GM18526 (cell line): ENCODE results near the gene ZFY.

Source experiments
- POLR2A ChIP-seq: IDR thresholded peaks from 3 replicates; pipeline ENCODE4 v1.6.1; 2011; ENCODE audit not compliant: insufficient read length; ENCODE audit errors: extremely low read depth

ZFY gene

GRCh38 chrY:2954735-2955134 is 19.6 kb downstream of the ZFY start:
- TF ChIP-seq POLR2A, result no peak

- TF ChIP-seq POLR2A, result no peak
These were observed 20.4 kb downstream of the ZFY start for GRCh38 chrY:2955561-2955960.

- TF ChIP-seq POLR2A, result no peak
These were observed 26.9 kb downstream of the ZFY start for GRCh38 chrY:2962061-2962460.

- TF ChIP-seq POLR2A, result no peak
These were observed 29.6 kb downstream of the ZFY start for GRCh38 chrY:2964814-2965213.

GRCh38 chrY:2965629-2966028 is 30.4 kb downstream of the ZFY start:
- no peak for TF ChIP-seq POLR2A

- TF ChIP-seq POLR2A, result no peak
These were observed 34.4 kb downstream of the ZFY start for GRCh38 chrY:2969561-2969960.

- TF ChIP-seq POLR2A, result no peak
These were observed 37.5 kb downstream of the ZFY start for GRCh38 chrY:2972708-2973107.

- no peak for TF ChIP-seq POLR2A
These were observed 38.0 kb downstream of the ZFY start for GRCh38 chrY:2973110-2973751.

- no peak for TF ChIP-seq POLR2A
These were observed 44.1 kb downstream of the ZFY start for GRCh38 chrY:2979283-2979682.

GRCh38 chrY:2984491-2984890 is 49.3 kb downstream of the ZFY start:
- no peak for TF ChIP-seq POLR2A

- TF ChIP-seq POLR2A, result no peak
These were observed 67.0 kb downstream of the ZFY start for GRCh38 chrY:3002190-3002589.

- no peak for TF ChIP-seq POLR2A
These were observed 67.7 kb downstream of the ZFY start for GRCh38 chrY:3002680-3003515.

GRCh38 chrY:3003516-3003830 is 68.3 kb downstream of the ZFY start:
- TF ChIP-seq POLR2A, result no peak

- no peak for TF ChIP-seq POLR2A
These were observed 68.7 kb downstream of the ZFY start for GRCh38 chrY:3003846-3004245.

GRCh38 chrY:3007967-3008366 is 72.8 kb downstream of the ZFY start:
- TF ChIP-seq POLR2A, result no peak

- TF ChIP-seq POLR2A, result no peak
These were observed 77.0 kb downstream of the ZFY start for GRCh38 chrY:3012226-3012625.

- no peak for TF ChIP-seq POLR2A
These were observed 81.4 kb downstream of the ZFY start for GRCh38 chrY:3016594-3016993.
